Measurements from ENCODE around the gene ADAMTS2.

Gene ADAMTS2

GRCh38 chr5:179263391-179264052 is 81.7 kb downstream of the ADAMTS2 start:
- DNase-seq = no peak

DNA sequence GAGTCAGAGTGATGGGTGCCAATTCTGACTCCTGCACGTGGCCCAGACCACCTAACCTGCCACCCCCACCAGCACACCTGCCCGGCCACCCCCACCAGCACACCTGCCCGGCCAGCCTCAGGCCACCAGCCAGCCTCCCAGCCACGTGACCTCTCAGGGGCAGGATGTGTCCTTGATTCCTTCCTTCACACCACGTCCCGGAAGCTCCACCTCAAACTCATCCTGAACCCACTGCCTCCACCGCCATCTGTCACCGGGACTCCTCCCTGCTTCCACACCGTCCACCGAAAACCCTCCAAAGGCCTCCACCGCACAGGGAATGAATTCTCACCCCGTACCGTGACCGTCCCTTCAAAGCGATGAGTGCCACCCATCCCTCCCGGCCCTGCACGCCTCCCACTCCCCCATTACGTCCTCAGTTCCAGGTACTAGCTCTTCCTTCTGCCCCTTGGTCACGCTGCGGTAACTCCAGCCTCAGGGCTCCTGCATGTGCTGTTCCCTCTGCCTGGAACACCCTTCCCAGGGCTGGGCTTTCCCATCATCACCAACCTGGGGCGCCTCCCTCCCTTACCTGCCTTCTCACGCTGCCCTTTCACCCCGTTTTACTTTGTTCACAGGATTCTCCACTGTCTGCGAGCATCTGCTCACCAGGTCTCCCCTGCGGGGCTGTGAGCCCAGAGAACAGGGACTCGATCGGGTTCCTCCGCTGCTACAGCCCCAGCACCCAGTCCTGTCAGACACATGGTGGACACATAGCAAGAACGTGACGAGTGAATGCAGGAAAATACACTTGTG is 82.9 kb downstream of the ADAMTS2 start:
- no peak for DNase-seq

DNA sequence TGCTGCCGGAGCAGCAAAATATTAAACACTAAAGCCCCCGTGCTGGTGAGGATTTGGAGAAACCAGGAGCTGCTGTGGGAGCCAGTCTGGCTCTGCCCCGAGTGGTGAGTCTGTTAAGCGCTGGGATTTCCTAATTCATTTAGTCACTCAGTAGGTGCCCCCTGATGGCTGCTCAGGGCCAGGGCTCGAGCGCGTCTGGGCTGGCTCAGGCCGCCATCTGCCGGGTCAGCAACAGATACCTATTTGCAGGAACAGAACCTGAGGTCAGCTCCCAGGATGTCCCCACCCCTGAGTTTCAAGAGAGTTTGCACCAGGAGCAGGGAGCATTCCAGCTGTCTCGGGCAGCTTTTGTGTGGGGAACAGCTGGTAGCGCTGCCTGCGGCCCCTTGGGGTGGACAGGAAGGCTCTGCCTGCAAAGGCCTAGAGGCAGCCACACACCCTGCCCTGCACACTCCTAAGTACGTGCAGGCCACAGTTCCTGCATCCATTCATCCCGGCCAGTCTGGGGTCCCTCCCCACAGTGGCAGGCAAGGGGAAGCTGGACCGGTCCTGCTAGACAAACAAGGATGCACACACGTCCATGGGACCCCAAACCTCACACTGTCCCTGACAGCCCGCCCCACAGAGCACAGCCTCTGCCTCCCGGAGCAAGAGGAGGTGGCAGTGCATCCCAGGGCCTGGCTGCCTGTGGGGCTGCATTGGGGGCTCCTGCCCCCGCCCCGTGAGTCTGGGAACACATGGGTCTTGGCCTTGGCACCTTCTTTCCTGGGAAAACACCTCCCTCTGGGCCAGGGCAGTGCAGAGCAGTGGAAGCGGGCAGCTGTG is 83.7 kb downstream of the ADAMTS2 start:
- no peak for DNase-seq

DNA sequence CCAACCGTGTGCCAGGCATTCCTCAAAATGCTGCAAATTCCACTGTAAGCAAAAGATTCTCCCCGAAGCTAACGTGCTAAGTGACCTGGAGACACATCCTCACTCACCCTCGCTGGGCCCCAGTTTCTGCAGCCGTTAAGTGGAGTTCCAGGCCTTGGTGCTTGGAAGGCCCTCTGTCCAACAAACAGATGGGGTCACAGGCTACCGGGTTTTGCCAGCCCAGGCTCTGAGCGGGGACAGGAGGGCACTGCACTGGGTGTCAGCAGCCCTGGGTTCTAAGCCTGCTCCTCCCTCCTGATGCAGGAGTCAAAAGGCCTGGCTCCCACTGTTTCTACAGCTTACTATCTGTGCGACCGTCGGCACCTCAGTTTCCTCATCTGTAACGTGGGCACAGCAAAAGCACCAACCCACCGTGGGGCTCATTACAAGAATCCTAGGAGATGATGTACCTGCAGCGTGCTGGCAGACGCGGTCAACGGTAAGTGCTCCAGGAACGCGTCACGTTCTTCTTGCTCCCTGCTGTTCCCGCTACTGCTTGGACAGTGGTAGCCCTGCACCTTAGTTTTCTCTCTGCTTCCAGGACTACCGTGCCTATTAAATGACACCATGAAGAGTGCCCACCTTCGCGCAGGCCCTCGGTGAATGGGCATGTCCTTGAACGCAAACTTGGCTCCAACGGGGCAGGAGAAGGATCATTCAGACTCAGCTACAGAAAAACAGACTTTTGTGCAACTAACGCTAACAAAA is 84.8 kb downstream of the ADAMTS2 start:
- DNase-seq = no peak

GRCh38 chr5:179259731-179260323 is 85.4 kb downstream of the ADAMTS2 start:
- no peak for DNase-seq

- DNase-seq = no peak
Measured at GRCh38 chr5:179258922-179259730, 86.1 kb downstream of the ADAMTS2 start.

- no peak for DNase-seq
Measured at GRCh38 chr5:179258001-179258921, 87.0 kb downstream of the ADAMTS2 start.

- DNase-seq = no peak
Measured at GRCh38 chr5:179257176-179257682, 88.0 kb downstream of the ADAMTS2 start.

GRCh38 chr5:179256328-179257175 is 88.7 kb downstream of the ADAMTS2 start:
- no peak for DNase-seq

GRCh38 chr5:179255527-179256327 is 89.5 kb downstream of the ADAMTS2 start:
- no peak for DNase-seq

- no peak for DNase-seq
Measured at GRCh38 chr5:179254638-179255271, 90.5 kb downstream of the ADAMTS2 start.

GRCh38 chr5:179253730-179254129 is 91.5 kb downstream of the ADAMTS2 start:
- no peak for DNase-seq

DNA sequence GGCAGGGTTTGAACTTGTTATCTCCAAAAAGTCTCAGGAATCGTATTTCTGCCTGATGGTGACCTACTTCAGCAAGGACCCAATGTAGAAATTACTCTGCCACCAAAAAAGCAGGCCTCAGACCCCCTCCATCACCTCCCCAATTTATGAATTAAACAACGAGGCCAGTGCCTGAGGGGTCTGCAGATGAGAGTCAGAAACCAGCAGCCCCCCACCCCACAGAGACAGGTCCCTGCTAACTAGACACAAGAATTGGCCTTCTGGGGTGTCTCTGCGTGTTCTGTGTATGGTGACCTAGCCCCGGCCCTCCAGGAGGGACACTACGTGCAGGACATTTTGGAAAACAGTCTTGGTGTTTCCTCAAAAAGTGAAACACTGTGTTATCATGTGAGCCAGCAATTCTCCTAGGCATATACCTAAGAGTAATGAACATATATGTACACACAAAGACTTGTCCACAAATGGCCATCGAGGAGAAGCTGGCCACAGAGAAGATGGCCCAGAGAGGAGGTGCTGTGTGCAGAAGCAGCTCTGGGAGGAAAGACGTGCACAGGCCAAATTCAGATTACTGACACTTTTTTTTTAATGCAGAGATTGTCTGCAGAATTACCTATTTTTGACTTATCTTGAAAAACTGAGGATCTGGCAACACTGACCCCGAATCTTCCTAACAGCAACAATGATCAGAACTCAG is 93.8 kb downstream of the ADAMTS2 start:
- DNase-seq = no peak

DNA sequence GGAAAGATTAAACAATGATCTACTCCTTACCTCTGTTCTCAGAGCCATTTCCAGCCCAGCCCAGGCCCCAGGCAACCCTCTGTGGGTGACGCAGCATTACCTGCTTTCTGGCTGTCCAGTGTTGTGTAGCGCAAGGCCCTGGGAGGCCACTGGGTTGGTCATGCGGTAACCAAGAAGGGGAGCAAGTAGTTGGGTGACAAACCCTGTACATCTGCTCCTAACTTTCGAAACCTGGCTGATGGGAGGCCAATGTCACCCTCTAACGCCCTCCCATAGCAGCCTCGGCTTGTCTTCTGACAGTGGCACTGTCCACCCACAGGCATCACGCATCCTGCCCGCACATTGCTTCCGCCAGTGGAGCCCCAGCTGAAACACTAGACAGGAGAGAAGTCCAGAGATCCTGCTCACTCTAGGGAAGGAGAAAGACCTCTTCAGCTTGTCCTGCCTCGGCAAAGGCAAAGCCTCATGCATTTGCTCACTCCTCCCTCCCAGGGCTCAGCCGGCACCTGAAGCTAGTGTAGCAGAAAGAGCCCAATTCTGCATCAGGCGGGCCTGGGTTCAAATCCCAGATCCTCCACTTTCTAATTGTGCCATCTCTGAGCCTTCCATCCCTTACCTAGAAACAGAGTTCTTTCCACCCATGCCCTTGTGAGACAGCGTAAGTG is 94.6 kb downstream of the ADAMTS2 start:
- DNase-seq = no peak

GRCh38 chr5:179246227-179246626 is 99.0 kb downstream of the ADAMTS2 start:
- DNase-seq = no peak

GRCh38 chr5:179245031-179245430 is 100.2 kb downstream of the ADAMTS2 start:
- no peak for DNase-seq

- no peak for DNase-seq
Measured at GRCh38 chr5:179244044-179244443, 101.2 kb downstream of the ADAMTS2 start.

Measured in CD4-positive, alpha-beta T cell treated with Interleukin-12 subunit alpha and Interleukin-12 subunit beta, for 1 hour (primary cell).